SIG-M5 (cell line): ENCODE results near the gene DVL1.

ENCODE experiments used
- DNase-seq: peaks from one replicate; lab custom pipeline; 2025; lab: John Stamatoyannopoulos, UW

The DVL1 gene

GRCh38 chr1:1295154-1295923 is 53.9 kb downstream of the DVL1 start:
- DNase-seq = no peak

- DNase-seq = no peak
Measured at GRCh38 chr1:1294250-1294890, 54.8 kb downstream of the DVL1 start.

GRCh38 chr1:1293263-1294249 is 55.7 kb downstream of the DVL1 start:
- DNase-seq = no peak

GRCh38 chr1:1292851-1293250 is 56.4 kb downstream of the DVL1 start:
- DNase-seq = no peak

GRCh38 chr1:1292442-1292779 is 56.8 kb downstream of the DVL1 start:
- DNase-seq = no peak

- no peak for DNase-seq
Measured at GRCh38 chr1:1291548-1292441, 57.4 kb downstream of the DVL1 start.

- DNase-seq = no peak
Measured at GRCh38 chr1:1291023-1291528, 58.1 kb downstream of the DVL1 start.

GRCh38 chr1:1290238-1290731 is 58.9 kb downstream of the DVL1 start:
- DNase-seq = no peak

GRCh38 chr1:1287288-1288110 is 61.7 kb downstream of the DVL1 start:
- DNase-seq = no peak

- no peak for DNase-seq
Measured at GRCh38 chr1:1286313-1287261, 62.6 kb downstream of the DVL1 start.

- DNase-seq = no peak
Measured at GRCh38 chr1:1285611-1286311, 63.5 kb downstream of the DVL1 start.
